Activated CD8-positive, alpha-beta memory T cell treated with anti-CD3 and anti-CD28 coated beads, Interleukin-2, amount 50 U/mL, for 24 hours (primary cell): ENCODE data around the gene MTMR3.
"Not testable (repeated sequence)": the region's sequence is repeated elsewhere in the genome, so short reads cannot be mapped to it uniquely, and the experiment has no call there.

Source experiments
- DNase-seq: peaks from one replicate; pipeline ENCODE4 v3.0.0-alpha.2; 2020; ENCODE audit errors: extremely low read depth

The MTMR3 gene

DNA sequence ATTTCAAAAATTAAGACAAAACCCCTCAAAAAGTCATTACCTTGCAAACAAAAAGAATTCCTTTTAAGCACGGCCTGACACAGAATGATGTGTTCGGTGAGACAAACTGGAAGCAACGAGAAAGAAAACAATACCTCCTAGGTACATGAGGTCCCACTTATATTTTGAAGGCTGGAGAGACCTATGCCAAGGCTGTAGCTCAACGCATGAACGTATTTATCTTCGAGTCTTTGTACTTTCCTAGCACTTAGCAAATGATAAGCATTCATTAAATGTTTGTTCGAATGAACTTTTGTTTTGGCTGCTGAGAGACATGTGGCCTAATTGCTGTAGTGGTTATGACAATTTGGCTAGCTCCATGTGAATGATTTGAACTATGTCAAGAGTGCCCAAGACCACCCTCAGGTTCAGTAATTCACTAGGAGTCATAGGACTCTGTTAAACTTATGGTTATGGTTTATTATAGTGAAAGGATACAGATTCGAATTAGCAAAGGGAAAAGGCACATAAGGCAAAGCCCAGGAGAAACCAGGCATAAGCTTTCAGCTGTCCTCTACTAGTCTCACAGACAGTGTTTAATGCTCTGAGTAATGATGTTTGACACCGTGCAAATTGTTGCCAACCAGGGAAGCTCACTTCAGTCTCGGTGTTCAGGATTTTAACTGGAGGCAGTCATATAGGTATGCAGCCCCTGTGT is 171.2 kb downstream of the MTMR3 start:
- no peak for DNase-seq

DNA sequence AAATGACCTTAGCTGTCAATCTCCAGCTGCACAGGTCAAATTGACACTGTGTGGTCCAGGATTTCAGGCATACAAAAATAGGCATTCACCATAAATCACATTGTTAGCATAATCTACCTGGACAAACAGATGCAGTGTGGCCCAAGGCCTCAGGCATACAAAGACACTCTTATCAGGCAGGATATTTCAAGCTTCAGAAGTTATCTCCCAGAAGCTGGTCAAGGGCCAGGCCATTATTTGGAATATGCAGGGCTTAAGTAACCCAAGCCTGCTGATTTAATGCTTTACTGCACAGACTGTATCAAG is 171.7 kb downstream of the MTMR3 start:
- DNase-seq: no peak

DNA sequence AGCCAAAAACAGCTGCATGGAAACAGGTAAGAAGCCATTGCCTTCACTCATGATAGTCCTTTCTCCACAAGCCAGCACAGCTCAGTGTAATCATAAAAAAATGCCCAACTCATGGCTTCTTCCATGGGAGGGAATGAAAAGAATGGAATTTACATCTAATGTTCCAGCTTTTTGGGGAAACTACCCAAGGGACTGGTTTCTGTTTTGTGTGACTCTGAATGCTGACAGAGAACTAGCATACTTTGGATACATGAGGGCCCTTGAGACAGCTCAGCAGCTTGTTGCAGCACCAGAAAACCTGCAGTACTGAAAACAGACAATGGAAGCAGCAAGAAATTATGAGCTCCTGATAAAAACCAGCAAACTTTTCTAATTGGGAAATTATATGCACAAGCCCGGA is 173.0 kb downstream of the MTMR3 start:
- DNase-seq: no peak

DNA sequence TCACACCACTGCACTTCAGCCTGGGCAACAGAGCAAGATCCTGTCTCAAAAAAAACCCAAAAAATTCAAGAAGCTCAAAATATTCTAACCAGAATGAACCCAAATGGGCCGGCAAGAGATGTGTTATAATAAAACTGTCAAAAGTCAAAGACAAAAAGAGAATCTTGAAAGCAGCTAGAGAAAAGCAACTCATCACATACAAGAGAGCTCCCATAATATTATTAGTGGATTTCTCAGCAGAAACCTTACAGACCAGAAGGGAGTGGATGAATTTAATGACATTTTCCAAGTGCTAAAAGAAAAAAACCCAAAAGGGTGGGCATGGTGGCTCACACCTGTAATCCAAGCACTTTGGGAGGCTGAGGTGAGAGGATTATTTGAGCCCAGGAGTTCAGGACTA is 174.4 kb downstream of the MTMR3 start:
- no peak for DNase-seq

DNA sequence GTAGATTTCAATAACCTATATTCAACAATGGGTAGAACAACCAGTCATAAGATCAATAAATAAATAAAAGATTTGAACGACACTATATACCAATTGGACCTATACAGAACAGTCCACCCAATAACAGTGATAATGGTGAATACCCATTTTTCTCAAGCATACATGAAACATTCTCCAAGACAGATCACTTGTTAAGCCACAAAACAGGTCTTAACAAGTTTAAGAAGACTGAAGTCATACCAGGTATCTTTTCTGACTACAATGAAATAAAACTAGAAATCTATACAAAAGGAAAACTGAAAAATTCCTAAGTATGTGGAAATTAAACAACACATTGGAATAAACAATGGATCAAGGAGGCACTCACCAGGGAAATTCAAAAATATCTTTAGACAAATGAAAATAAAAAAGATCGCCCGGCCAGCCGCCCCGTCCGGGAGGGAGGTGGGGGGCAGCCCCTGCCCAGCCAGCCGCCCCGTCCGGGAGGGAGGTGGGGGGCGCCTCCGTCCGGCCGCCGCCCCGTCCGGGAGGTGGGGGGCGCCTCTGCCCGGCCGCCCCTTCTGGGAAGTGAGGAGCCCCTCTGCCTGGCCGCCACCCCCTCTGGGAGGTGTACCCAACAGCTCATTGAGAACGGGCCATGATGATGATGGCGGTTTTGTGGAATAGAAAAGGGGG is 176.5 kb downstream of the MTMR3 start:
- not testable (repeated sequence) for DNase-seq

DNA sequence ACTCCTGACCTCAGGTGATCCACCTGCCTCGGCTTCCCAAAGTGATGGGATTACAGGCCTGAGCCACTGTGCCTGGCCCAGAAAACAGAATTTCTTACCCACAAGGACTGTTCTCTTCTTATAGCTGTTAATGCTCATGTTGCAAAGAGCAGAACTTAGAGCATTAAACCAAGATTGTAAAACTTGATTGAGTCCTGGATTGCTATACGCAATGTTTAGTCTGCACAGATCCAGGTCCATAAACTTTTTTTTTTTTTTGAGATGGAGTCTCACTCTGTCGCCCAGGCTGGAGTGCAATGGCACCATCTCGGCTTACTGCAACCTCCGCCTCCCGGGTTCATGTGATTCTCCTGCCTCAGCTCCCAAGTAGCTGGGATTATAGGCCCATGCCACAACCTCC is 178.1 kb downstream of the MTMR3 start:
- not testable (repeated sequence) for DNase-seq

DNA sequence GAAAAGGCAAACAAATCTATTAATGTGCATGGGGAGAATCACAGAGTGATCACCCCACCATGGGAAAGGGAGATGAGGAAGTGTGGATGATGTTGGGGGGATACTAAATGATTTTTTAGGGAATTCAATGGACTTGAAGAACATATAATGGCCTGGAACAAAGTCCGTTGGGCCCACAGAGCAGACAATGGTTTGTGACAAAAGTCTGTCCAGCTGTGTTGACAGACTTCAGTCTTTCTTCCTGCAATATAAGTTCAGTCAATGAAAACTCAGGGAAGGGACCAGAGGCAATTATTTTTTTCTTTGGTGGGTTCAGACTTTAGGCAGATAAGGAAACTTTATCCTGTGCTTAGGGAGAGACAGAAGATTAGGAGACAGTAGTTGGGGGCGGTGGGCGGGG is 179.3 kb downstream of the MTMR3 start:
- DNase-seq: no peak

DNA sequence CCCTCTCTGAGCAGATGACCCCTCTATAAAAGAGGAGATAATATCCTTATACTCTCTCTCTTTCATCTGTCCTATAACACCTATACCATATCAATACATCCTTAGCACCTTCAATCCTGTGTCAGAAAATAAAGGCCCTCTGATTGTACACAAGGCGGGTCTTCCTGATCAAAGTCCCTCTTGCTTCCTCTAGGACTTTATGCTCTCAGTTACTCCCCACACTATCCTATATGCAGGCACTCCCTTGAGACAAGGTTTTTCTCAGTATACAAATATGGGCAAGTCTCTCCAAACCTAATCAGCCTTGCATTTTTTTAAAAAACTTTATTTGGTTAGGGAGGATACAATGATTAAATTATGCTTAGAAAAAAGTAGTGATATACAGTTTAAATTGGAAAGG is 180.0 kb downstream of the MTMR3 start:
- DNase-seq: no peak

DNA sequence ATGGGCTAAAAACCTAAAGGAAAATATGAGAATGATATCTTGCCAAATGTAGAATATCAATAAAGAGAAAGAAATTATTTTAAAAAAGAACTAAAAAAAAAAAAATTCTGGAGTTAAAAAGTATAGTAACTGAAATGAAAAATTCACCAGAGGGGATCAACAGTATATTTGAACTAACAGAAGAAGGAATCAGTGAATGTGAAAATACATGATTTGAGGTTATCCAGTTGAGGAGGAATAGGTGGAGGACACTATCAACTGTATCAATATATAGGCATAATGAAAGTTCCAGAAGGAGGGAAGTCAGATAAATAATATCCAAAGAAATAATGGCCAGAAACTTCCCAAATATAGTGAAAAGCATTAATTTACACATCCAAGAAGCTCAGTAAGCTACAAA is 181.2 kb downstream of the MTMR3 start:
- DNase-seq: no peak

DNA sequence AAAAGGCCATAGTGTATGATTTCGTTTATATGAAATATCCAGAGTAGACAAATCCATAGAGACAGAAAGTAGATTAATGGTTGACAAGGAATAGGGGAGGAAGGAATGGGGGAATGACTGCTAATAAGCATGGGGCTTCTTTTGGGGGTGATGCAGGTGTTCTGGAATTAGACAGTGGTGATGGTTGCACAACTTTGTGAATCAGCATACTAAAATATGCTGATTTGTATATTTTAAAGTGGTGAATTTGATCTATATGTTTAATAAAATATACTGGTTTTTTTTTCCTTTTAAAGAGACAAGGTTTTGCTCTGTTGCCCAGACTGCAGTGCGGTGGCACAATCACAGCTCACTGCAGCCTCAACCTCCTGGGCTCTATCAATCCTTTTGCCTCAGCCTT is 190.8 kb downstream of the MTMR3 start:
- DNase-seq: no peak

DNA sequence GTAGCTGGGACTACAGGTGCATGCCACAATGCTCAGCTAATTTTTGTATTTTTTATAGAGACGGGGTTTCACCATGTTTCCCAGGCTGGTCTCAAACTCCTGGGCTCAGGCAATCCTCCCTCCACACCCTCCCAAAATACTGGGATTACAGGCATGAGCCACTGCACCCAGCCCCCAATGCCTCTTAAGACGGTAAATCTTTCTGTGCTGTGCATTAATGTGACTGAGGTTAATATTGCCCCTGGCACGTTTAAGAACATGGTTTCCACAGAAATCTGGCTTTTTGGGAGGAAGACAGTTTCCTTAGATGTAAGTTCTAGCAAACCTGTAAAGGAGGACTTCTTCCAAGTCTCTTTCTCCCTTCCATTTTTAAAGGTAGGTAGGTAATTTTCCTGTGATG is 191.2 kb downstream of the MTMR3 start:
- no peak for DNase-seq

DNA sequence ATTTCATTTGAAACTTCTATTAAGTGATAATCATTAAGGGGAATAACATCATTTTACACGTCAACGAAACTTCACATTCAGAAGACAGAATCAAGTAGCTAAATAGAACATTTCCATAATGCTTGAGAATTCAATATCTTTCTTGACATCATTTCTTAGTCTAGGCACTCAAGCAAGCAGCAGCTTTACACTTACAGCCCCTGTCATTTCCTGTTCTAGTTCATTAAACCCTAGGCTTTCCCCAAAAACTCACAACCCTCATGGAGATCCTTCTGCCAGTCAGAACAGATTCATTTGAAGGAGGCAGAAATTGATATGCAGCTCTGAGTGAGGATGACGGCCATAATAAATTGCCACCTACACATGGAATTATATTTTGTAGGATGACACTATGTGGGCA is 192.0 kb downstream of the MTMR3 start:
- no peak for DNase-seq

DNA sequence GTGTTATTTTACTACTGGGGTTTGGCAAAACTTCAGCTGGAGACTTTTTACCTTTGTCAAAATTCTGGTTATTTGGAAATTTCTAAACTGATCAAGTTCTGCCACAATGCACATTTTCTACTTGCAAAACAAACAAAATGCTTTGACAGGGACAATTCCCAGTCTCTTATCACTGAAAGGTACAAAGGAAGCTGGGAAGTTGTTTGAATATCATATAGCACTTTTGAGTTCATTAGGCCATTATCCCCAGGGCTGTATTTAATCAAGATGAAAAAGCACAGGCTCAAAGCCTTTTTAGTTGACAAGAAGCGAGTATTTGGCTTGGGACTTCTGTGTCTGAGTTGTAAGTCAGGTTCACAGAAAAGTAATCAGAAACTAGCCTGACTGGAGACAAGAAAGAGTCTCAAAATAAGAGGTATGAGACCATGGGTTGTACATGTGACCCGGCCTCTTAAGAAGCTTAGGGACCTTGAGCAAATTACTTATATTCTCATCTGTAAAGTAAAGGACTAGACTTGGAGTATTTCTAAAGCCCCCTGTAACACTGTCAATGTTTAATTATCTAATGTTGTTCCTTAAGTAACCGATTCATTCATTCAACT is 194.4 kb downstream of the MTMR3 start:
- DNase-seq: no peak

DNA sequence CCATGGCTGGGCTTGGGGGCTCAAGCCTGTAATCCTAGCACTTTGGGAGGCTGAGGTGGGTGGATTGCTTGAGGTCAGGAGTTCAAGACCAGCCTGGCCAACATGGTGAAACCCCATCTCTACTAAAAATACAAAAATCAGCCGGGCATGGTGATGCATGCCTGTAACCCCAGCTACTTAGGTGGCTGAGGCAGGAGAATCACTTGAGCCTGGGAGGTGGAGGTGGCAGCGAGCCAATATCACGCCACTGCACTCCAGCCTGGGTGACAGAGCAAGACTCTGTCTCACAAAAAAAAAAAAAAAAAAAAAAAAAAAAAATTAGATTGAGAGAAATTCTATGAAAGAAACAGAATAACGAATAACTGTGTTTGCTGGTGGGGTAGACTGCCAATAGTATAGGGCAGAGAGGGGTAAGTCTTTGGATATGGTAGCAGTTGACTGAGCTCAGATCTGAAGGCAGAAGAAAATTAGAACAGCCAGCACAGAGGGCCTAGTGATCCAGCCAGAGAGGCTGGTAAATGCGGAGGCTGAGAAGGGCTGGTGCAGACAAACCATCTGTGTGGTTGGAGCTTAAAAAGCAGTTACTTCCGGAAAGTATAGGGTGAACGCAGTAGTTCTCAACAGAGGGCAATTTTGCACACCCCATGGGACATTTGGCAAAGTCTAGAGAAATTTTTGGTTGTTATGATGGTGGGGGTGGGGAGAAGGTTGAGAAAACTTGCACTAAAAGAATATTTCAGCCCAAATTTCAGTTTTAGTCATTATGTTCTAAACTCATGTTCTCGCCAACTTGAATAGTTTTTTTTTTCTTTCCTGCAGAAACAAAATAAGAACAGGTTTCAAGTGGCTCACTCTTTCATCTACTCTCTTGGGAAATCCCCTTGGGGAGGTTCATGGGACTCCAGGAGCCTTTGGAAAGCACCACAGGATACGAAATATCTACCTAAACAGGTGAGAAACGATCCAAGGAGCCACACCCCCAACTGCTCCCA is 195.6 kb downstream of the MTMR3 start:
- no peak for DNase-seq

DNA sequence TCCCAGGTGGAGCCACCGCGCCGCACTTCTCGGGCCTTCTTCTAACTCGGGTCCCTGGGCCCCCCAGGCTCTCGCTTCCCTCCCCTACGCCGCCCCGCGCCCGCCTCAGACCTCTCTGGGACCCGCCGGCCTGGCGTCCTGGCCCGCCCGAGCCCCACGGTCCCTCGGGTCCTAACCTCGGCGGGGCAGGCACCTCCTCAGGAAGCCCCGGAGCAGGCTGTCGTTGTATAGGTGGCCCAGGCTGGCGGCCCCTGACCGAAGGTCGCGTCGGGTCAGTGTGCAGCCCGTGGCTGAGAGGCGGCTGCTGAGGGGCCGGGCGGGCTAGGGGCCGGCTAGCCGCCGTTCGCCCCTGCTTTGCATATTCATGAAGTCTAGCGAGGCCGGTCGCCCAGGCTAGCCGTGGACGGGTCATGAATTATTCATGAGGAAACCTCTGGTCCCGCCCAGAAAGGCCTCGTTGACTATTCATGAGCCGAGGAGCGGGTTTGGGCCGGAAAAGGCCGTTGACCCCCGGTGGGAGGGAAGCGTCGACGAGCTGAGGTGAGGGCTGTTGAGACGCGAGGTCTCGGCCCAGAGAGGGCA is 197.1 kb downstream of the MTMR3 start, which contains the start of gene HORMAD2:
Gene HORMAD2, plus strand, starts transcription at position 513 of the 582 bp plus-strand sequence. CDS start 13,489 bp downstream, outside the sequence.
- DNase-seq: no peak
